ENCODE measurements around the gene TAB3.
A peak's percentile ranks its signal among the peaks of the same experiment; 100 is the strongest.

Gene TAB3

GRCh38 chrX:30883138-30883537 is 5.9 kb downstream of the TAB3 start:
- no peak for DNase-seq (ENCODE audit: low spot score)

GRCh38 chrX:30881797-30882196 is 7.3 kb downstream of the TAB3 start:
- no peak for DNase-seq (ENCODE audit: low spot score)

- no peak for DNase-seq (ENCODE audit: low spot score)
These were observed 7.7 kb downstream of the TAB3 start for GRCh38 chrX:30881390-30881789.

- no peak for DNase-seq (ENCODE audit: low spot score)
These were observed 9.0 kb downstream of the TAB3 start for GRCh38 chrX:30880058-30880457.

GRCh38 chrX:30876367-30876766 is 12.7 kb downstream of the TAB3 start:
- no peak for DNase-seq (ENCODE audit: low spot score)

- no peak for DNase-seq (ENCODE audit: low spot score)
These were observed 13.1 kb downstream of the TAB3 start for GRCh38 chrX:30875957-30876356.

- DNase-seq (ENCODE audit: low spot score): no peak
These were observed 14.2 kb downstream of the TAB3 start for GRCh38 chrX:30874851-30875250.

- DNase-seq (ENCODE audit: low spot score): no peak
These were observed 18.5 kb downstream of the TAB3 start for GRCh38 chrX:30870572-30870971.

GRCh38 chrX:30865612-30866011 is 23.4 kb downstream of the TAB3 start:
- no peak for DNase-seq (ENCODE audit: low spot score)

- peak; percentile 17 for DNase-seq (ENCODE audit: low spot score)
These were observed 24.0 kb downstream of the TAB3 start for GRCh38 chrX:30865015-30865414.

- DNase-seq (ENCODE audit: low spot score): no peak
These were observed 24.7 kb downstream of the TAB3 start for GRCh38 chrX:30864383-30864785.

- no peak for DNase-seq (ENCODE audit: low spot score)
These were observed 25.1 kb downstream of the TAB3 start for GRCh38 chrX:30863974-30864373.

GRCh38 chrX:30858098-30858497 is 31.0 kb downstream of the TAB3 start:
- no peak for DNase-seq (ENCODE audit: low spot score)

GRCh38 chrX:30851449-30851848 is 37.6 kb downstream of the TAB3 start:
- no peak for DNase-seq (ENCODE audit: low spot score)

- no peak for DNase-seq (ENCODE audit: low spot score)
These were observed 53.7 kb downstream of the TAB3 start for GRCh38 chrX:30835373-30835772.

- DNase-seq (ENCODE audit: low spot score): no peak
These were observed 55.2 kb downstream of the TAB3 start for GRCh38 chrX:30833896-30834295.

- DNase-seq (ENCODE audit: low spot score): no peak
These were observed 58.0 kb downstream of the TAB3 start for GRCh38 chrX:30831082-30831481.

GRCh38 chrX:30830326-30830943 is 58.6 kb downstream of the TAB3 start:
- DNase-seq (ENCODE audit: low spot score): no peak

- no peak for DNase-seq (ENCODE audit: low spot score)
These were observed 64.8 kb downstream of the TAB3 start for GRCh38 chrX:30824275-30824674.

- no peak for DNase-seq (ENCODE audit: low spot score)
These were observed 66.3 kb downstream of the TAB3 start for GRCh38 chrX:30822764-30823163.

- DNase-seq (ENCODE audit: low spot score): no peak
These were observed 66.9 kb downstream of the TAB3 start for GRCh38 chrX:30822068-30822681.

- no peak for DNase-seq (ENCODE audit: low spot score)
These were observed 67.9 kb downstream of the TAB3 start for GRCh38 chrX:30821116-30821515.

GRCh38 chrX:30819080-30819479 is 70.0 kb downstream of the TAB3 start:
- no peak for DNase-seq (ENCODE audit: low spot score)

- DNase-seq (ENCODE audit: low spot score): no peak
These were observed 73.0 kb downstream of the TAB3 start for GRCh38 chrX:30816079-30816478.
